ENCODE results near the gene CACNA2D2. TPM values are rescaled to one million over a fixed set of nuclear protein-coding genes. Genes with fewer than 3 reads are reported as not detected.

The CACNA2D2 gene
- total RNA-seq, 2 experiments from 2014 or later, result 0.70 to 0.80 TPM

DNA sequence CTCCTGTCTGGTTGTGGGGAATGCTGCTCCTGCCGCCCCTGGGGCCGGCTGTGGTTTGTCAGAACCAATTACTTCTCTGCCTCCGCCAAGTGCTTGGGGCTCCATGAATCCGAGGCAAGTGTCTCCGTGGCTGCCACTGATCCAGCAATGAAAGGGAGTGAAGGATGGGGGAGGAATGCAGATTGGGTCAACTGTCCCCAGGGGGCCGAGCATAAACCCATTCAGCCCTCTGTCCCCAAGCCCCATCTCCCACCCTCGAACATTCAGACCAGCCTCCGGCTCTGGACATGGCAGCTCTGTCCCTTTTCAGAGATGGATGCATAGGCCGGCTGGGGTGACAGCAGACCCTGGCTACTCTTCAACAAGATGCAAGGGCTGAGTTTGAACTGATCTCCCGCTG is 35.5 kb downstream of the CACNA2D2 start:
- Mint-ChIP-seq H3K27ac (no peak overlapping the region), H3K9me3 (no peaks in the 10 kb centered on the region), H3K4me1 (peaks cover 5% of the 10 kb centered on the region), H3K36me3 (no peaks in the 10 kb centered on the region), H3K27me3 (no peaks in the 10 kb centered on the region), H3K4me3 (no peak overlapping the region)
- DNase-seq, result no peak

DNA sequence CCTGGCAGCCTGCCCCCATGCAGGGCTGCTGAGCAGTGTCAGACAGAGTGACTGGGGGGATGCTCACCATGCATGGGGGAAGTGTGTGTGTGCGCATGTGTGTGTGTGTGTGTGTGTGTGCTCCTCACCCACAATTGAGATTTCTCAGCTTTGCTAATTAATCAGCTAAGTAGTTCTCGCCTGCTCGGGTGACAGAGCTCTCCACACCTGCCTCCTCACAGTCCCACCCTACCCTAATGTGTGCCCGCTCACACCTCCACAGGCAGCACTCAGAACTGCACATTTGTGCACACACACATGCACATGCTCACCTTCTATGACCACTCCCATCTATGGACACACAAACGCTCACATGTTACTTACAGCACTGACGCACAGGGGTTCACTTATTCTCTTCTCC is 37.3 kb downstream of the CACNA2D2 start:
- Mint-ChIP-seq H3K27ac (no peak overlapping the region), H3K27me3 (no peaks in the 10 kb centered on the region), H3K36me3 (no peaks in the 10 kb centered on the region), H3K4me3 (no peak overlapping the region), H3K9me3 (no peaks in the 10 kb centered on the region), H3K4me1 (peaks cover 3% of the 10 kb centered on the region)
- DNase-seq, result no peak

DNA sequence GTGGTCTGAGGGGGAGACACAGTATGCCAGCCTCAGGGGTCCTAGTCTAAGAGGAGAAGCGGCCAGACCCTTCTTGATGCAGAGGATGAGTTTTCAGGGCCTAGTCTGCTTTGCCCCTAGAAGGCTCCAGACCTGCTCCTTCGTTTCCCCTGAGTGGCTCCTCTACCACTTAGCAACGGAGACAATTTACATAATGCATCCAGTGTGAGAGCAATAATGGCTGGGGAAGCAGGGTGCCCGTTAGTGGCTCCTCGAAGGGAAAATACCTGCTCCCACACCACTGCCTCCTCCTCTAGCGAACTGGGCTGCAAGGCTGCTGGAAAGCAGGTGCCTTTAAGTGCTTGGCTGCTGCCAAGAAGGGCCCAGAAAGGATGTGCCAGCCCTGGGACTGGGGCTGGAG is 38.9 kb downstream of the CACNA2D2 start:
- no peaks in the 10 kb centered on the region for H3K9me3 Mint-ChIP-seq
- DNase-seq, result no peak
- no peak overlapping the region for H3K27ac Mint-ChIP-seq

DNA sequence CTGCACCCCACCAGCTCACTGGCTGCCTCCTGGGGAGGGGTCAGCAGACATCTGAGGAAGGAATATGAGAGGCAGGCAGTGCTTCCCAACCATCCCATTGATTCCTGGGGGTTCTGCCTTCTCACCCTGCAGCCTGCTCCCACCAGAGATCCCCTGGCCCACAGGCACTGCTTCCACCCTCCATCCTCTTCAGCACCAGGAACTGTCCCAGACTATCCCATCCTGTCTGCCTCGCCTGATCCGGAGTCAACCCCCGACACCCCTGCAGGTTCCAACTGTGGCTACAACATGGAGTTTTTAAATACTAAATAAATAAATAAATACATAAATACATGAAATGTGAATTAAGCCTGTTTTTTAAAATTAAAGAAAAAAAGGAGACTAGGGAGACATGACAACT is 43.6 kb downstream of the CACNA2D2 start:
- H3K27ac Mint-ChIP-seq, result no peak overlapping the region
- H3K9me3 Mint-ChIP-seq, result no peaks in the 10 kb centered on the region
- H3K27me3 Mint-ChIP-seq, result no peaks in the 10 kb centered on the region
- H3K4me3 Mint-ChIP-seq, result no peak overlapping the region
- no peaks in the 10 kb centered on the region for H3K36me3 Mint-ChIP-seq
- H3K4me1 Mint-ChIP-seq, result peaks cover 3% of the 10 kb centered on the region
- DNase-seq, result no peak

More for the DNA sequence above, 38.9 kb downstream of the CACNA2D2 start:
- Mint-ChIP-seq H3K27me3 (no peaks in the 10 kb centered on the region), H3K4me1 (peaks cover 3% of the 10 kb centered on the region), H3K4me3 (no peak overlapping the region), H3K36me3 (no peaks in the 10 kb centered on the region)

DNA sequence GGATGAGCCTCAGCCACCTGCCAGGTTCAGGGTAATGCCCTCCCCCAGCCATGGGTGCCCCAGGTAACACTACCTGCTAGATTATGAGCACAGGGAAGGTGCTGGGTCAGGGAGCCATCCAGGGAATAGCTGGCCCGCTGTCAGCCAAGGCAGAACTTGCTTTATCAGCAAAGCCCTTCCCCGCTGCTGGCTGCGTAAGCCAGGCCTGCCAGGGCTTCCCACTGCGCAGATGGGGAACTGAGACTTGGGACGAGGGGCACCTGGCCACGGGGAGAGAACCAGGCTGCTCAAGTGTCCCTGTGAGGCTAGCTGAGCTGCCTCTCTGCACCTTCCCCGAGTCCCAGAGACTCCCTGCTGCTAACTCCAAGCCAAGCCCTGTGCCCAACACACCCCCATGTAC is 45.4 kb downstream of the CACNA2D2 start:
- no peak for DNase-seq
- Mint-ChIP-seq H3K9me3 (no peaks in the 10 kb centered on the region), H3K27me3 (no peaks in the 10 kb centered on the region), H3K36me3 (no peaks in the 10 kb centered on the region), H3K4me3 (no peak overlapping the region), H3K4me1 (no peaks in the 10 kb centered on the region), H3K27ac (no peak overlapping the region)

DNA sequence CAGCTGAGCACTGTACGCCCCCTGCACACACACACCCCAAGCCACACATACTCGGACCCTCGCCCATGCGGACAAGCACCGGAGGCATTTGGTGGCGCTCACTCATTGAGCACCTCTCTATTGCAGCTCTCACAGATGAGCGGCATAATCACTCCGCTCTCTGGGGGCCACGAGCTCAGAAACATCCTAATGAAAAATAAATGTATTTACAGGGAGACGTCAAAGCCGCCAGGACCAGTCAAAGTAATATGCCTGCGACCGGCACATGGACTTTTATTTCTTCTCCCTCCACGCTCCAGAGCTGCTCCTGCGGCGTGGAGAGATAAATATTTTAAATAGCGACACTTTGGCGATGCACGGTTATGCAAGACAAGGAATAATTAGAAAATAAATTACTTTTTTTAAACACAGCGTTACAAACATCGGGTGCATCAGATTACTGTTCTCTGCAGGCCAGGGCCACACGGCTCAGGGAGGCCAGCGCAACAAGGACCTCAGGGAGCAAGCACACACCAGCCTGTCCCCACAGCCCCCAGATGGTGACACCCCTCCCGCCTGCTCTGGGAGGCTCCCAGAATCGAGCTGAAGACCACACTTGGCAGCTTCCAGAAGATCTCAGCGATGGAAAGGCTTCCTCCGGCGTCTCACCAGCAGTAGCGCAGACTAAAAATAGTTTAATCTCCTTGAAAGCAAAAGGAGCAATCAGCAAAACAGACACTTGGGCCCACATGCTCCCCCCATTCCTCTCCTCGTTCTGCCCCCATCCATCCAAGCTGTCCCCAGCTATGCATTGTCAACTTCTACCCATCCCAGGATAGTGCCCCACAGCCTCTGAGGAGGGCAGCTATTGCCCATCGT is 48.0 kb downstream of the CACNA2D2 start:
- no peak for DNase-seq
- Mint-ChIP-seq H3K27ac (no peak overlapping the region), H3K27me3 (no peaks in the 10 kb centered on the region), H3K4me1 (peaks cover 7% of the 10 kb centered on the region), H3K9me3 (no peaks in the 10 kb centered on the region), H3K36me3 (no peaks in the 10 kb centered on the region), H3K4me3 (no peak overlapping the region)

DNA sequence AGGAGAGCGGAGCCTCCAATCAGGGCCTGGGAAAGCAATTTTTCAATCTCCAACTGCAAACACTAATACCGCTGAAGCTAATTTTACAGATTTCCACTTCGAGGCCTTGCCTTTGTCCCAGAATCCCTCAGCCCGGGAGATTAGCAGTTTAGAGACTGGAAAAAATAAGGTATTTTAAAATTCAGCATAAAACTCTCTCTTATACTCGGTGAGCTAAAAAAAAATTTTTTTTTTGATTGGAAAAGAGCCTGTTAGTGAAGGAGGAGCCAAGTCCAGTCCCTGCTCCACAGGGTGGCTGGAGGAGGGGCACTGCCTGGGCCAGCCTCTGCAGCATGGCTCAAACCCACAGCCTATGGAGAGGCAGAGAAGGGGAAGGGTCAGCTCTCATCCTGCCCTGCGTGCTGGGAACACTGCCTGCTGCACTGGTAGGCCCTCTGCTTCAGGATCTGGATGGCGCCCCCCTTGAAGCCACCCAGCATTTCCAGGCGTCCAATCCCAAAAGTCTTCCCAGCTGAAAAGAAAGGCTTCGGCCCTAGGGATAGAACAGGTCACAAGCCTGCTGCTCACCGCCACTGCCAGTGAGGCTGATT is 48.9 kb downstream of the CACNA2D2 start:
- no peaks in the 10 kb centered on the region for H3K9me3 Mint-ChIP-seq
- H3K4me3 Mint-ChIP-seq, result no peak overlapping the region
- H3K27me3 Mint-ChIP-seq, result no peaks in the 10 kb centered on the region
- no peak for DNase-seq
- peaks cover 9% of the 10 kb centered on the region for H3K4me1 Mint-ChIP-seq
- no peak overlapping the region for H3K27ac Mint-ChIP-seq
- H3K36me3 Mint-ChIP-seq, result no peaks in the 10 kb centered on the region

DNA sequence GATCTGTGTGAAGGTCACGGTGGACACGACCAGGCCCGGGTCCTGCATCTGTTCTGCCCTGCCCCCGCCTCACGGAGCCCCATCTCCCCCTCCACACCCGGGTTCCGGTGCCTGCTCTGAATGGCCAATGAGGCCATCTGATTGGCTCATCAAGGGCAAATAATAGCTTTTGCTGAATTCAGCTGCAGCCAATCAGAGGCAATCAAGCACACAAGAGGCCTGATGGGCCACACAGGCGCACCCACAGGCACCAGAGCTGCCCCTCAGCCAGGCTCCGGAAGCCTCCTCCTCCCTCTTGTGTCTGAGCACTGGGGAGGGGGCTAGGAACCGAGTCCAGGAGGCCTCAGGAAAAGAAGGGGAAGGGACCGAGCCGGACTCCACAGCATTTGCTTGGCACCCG is 49.5 kb downstream of the CACNA2D2 start:
- no peaks in the 10 kb centered on the region for H3K9me3 Mint-ChIP-seq
- H3K36me3 Mint-ChIP-seq, result no peaks in the 10 kb centered on the region
- no peak for DNase-seq
- peaks cover 12% of the 10 kb centered on the region for H3K4me1 Mint-ChIP-seq
- H3K4me3 Mint-ChIP-seq, result no peak overlapping the region
- no peaks in the 10 kb centered on the region for H3K27me3 Mint-ChIP-seq
- no peak overlapping the region for H3K27ac Mint-ChIP-seq

DNA sequence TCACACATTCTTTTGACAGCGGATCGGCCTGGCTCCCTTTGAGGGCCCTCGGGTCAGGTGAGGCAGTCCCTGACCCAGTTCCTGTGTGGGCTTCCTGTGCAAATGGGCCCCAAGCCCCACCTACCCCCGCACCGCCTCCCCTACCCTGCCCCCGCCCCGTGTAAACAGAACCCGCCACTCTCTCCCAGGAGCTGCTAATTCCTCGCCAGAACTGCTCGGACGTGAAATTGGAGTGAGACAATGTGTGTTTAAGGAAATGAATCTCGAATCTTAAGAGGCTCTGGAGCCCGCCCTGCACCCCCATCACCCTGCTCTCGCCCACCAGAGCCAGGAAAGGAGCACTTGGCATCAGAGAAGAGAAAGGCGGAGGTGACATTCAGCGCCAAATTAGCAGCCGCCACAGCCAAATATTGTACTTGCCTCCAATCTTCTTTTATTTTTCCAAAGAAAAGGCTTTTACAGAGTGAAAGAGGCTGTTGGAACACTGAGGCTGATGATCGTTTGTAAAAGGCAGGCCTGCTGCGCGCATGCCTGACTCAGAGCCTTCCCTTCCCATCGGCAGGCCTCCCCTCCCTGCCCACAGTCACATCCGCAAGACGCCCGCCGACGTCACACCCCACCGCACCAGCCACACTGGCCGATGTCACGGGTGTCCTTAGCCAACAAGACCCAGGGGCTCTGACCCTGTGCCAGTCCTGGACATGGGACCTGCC is 53.1 kb downstream of the CACNA2D2 start:
- no peaks in the 10 kb centered on the region for H3K27me3 Mint-ChIP-seq
- peaks cover 18% of the 10 kb centered on the region for H3K4me1 Mint-ChIP-seq
- peak; percentile 79 for DNase-seq
- no peaks in the 10 kb centered on the region for H3K9me3 Mint-ChIP-seq
- H3K4me3 Mint-ChIP-seq, result peak overlapping the region; percentile 86
- H3K36me3 Mint-ChIP-seq, result no peaks in the 10 kb centered on the region
- H3K27ac Mint-ChIP-seq, result peak overlapping the region; percentile 94

DNA sequence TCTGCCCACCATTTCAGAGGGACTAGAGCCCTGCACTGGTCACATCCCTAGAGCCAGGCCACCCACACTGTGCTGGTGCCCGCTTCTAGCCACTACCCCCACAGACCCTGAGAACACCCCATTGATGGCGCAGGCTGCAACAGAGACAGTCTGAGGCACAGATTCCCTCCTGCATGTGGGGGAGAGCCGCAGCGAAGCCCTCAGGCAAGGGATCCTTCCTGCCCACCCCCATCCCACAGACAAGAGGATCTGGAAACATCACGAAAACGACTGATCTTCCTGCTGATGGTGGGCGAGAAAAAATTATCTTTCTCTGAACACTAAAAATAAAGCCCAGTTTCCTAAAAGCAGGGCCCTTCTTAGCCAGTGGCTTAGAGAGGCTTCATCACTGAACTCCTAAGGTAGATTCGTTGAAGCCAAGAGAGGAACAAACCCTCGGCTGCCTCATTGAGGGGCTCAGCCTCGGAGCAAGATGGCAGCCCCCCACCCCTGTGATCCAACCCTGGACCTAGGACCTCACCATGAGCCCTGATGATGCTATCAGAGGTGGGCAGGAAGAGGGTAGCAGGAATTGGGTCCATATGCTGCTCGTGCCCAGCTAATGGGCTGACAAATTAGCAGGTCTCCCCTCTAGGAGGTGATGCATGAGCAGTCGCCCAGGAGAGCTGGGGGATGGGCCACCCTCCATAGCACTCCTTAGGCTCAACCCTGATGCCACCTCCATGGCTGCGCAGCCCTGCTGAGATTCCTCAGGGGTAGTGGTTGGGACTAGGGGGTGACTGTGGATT is 54.5 kb downstream of the CACNA2D2 start:
- H3K9me3 Mint-ChIP-seq, result no peaks in the 10 kb centered on the region
- peaks cover 18% of the 10 kb centered on the region for H3K4me1 Mint-ChIP-seq
- no peak overlapping the region for H3K27ac Mint-ChIP-seq
- H3K36me3 Mint-ChIP-seq, result no peaks in the 10 kb centered on the region
- DNase-seq, result no peak
- H3K4me3 Mint-ChIP-seq, result no peak overlapping the region
- H3K27me3 Mint-ChIP-seq, result no peaks in the 10 kb centered on the region

DNA sequence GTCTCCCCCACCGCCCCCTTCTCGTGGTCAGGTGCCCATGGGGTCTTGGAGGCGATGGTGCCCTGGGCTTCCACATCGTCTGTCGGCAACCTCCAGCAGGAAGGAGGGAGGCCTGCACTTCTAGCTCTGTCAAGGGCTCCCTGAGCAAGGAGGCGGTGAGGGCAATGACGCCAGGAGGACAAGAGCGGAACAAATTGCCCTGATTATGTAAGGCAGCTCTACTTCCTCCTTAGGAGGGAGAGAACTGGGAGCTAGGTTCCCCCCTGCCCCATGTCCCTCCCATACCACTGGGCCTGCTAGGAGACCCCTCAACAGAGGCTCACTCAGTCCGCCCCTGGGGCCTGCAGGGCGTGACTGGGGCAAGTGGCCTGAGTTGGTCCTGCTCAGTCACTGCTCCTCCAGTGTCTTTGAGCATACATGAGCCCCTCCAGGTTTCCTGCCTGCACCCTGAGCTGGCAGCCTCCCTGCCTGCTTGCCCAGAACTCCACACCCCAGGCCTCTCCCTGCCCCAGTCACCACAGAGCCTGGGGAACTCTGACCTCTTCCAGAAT is 56.1 kb downstream of the CACNA2D2 start:
- no peak for DNase-seq
- Mint-ChIP-seq H3K36me3 (no peaks in the 10 kb centered on the region), H3K27ac (no peak overlapping the region), H3K9me3 (no peaks in the 10 kb centered on the region), H3K4me1 (peaks cover 18% of the 10 kb centered on the region), H3K4me3 (no peak overlapping the region), H3K27me3 (no peaks in the 10 kb centered on the region)

DNA sequence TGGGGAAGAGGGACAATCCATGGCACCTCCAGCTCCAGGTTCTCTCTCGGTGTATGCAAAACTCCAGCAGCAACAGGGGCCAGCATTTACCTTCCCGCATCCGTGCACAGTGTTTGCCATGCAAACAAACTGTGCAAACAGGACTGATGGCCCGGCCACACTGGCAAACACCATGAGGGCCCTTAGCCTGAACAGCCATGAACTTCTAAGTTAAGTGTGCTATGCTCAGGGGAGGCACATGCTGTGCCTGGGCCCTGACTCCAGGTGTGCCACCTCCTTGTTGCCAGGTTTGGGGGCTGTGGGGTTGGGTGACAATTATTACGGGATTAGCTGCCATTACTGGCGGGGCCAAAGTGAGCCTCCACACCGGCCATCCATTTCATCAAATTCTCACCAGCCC is 57.5 kb downstream of the CACNA2D2 start:
- Mint-ChIP-seq H3K4me1 (peaks cover 16% of the 10 kb centered on the region), H3K4me3 (no peak overlapping the region), H3K36me3 (no peaks in the 10 kb centered on the region), H3K27me3 (no peaks in the 10 kb centered on the region), H3K9me3 (no peaks in the 10 kb centered on the region), H3K27ac (no peak overlapping the region)
- DNase-seq, result no peak

DNA sequence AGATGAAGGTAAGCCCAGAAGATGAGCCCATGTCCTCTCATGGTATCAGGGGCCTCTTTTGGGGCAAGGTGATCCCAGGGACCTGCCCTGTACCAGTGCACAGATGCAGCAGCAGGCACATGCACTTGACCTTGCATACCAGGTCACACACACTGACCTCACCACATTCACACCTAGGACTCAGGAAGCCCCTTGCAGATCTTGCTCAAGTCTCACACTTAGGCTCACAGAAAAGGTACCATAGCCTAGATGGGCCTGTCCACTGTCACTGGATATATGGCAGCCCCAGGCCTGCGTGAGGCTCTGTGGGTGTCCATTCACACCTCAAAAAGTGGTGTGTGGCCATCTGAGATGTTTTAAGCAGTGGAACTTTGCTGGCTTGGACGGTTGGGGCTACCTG is 58.7 kb downstream of the CACNA2D2 start:
- Mint-ChIP-seq H3K36me3 (no peaks in the 10 kb centered on the region), H3K27ac (no peak overlapping the region), H3K4me3 (no peak overlapping the region), H3K27me3 (no peaks in the 10 kb centered on the region), H3K9me3 (no peaks in the 10 kb centered on the region), H3K4me1 (peaks cover 8% of the 10 kb centered on the region)
- no peak for DNase-seq

DNA sequence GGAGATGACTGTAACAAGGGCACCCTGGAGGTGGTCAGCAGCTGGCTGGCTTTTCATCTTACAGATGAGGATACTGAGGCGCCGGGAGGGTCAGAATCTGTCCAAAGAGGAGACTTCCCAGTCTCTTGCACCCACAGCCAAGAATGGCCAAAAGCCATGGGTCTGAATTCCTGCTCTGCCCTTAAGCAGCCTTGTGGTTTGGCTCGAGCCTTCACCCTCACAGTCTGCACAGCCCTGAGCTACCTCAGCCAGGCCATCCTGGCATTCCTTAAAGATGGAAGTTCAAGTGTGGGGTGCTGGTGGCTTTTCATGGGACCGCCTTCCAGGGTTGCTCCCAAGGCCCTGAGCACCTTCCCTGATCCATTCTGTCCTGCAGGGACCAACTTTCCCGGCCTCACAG is 59.2 kb downstream of the CACNA2D2 start:
- H3K27ac Mint-ChIP-seq, result no peak overlapping the region
- H3K4me3 Mint-ChIP-seq, result no peak overlapping the region
- no peaks in the 10 kb centered on the region for H3K27me3 Mint-ChIP-seq
- no peaks in the 10 kb centered on the region for H3K36me3 Mint-ChIP-seq
- no peak for DNase-seq
- H3K4me1 Mint-ChIP-seq, result peaks cover 6% of the 10 kb centered on the region
- H3K9me3 Mint-ChIP-seq, result no peaks in the 10 kb centered on the region
